Vagina (tissue), 2 donors: ENCODE results near the gene RPA4.

Experiments used
- CTCF ChIP-seq, 3 experiments: fragments of 450-650 bp in 2 of 3; fragments of 200-600 bp in 1 of 3; sonication (generic) in 1 of 3; IDR thresholded peaks; one replicate each; pipeline ENCODE4 v1.5.1; 2017 to 2019; ENCODE audit warnings: antibody characterized with exemption in 3 of 3, mild to moderate bottlenecking in 2 of 3, moderate library complexity in 2 of 3
- POLR2A ChIP-seq, 2 donors: fragments of 450-650 bp; IDR thresholded peaks; one replicate each; pipeline ENCODE4 v1.6.1; 2017; ENCODE audit warnings: antibody characterized with exemption in 2 of 2, mild to moderate bottlenecking in 2 of 2, moderate library complexity in 2 of 2

- no peak for TF ChIP-seq POLR2A (IDR thresholded peaks at IDR 0.05)
- no peak for TF ChIP-seq CTCF (IDR thresholded peaks at IDR 0.05)
Measured at GRCh38 chrX:96841325-96841724, 42.4 kb upstream of the RPA4 start.
